K562 (cell line): ENCODE measurements around the gene SERPINE1. TPM values are rescaled to one million over a fixed set of nuclear protein-coding genes. Genes with fewer than 3 reads are reported as not detected.

Experiments
- CREB1 ChIP-seq, 2 experiments: sonication (generic) in 1 of 2; formaldehyde crosslinking in 1 of 2; IDR thresholded peaks; 2 replicates each; pipeline versions ENCODE4 v1.6.1 to v1.8.0; 2012 to 2022; ENCODE audit warnings: inconsistent platforms in 1 of 2, mild to moderate bottlenecking in 1 of 2, missing genetic modification reagents in 1 of 2, moderate library complexity in 1 of 2
- CTBP1 ChIP-seq: fragments of 450-650 bp; IDR thresholded peaks from 2 replicates; pipeline ENCODE4 v1.6.1; 2016; ENCODE audit warnings: borderline replicate concordance
- EWSR1 ChIP-seq: fragments of 450-650 bp; IDR thresholded peaks from 2 replicates; pipeline ENCODE4 v1.6.1; 2018; ENCODE audit warnings: borderline replicate concordance, mild to moderate bottlenecking, low read depth, moderate library complexity; ENCODE audit not compliant: partially characterized antibody
- FOXK1 ChIP-seq: sonication (generic); formaldehyde crosslinking; IDR thresholded peaks from 2 replicates; pipeline ENCODE4 v1.8.0; 2022; ENCODE audit warnings: missing genetic modification reagents, mild to moderate bottlenecking, borderline replicate concordance
- FOXP1 ChIP-seq: sonication (generic); formaldehyde crosslinking; IDR thresholded peaks from 2 replicates; pipeline ENCODE4 v1.8.0; 2022; ENCODE audit warnings: mild to moderate bottlenecking, missing genetic modification reagents
- HDAC3 ChIP-seq: fragments of 450-650 bp; IDR thresholded peaks from 2 replicates; pipeline ENCODE4 v1.6.1; 2018; ENCODE audit warnings: borderline replicate concordance, mild to moderate bottlenecking, moderate library complexity; ENCODE audit not compliant: partially characterized antibody
- HIVEP1 ChIP-seq: fragments of 250-450 bp; sonication (Bioruptor Pico); IDR thresholded peaks from 2 replicates; pipeline ENCODE4 v1.4.0; 2020; ENCODE audit warnings: mild to moderate bottlenecking
- HSF4 ChIP-seq: fragments of 250-450 bp; sonication (Bioruptor Pico); IDR thresholded peaks from 2 replicates; pipeline ENCODE4 v2.1.2; 2022; ENCODE audit warnings: mild to moderate bottlenecking, moderate library complexity, borderline replicate concordance
- RBM15 ChIP-seq: fragments of 200-400 bp; formaldehyde crosslinking; IDR thresholded peaks from 2 replicates; pipeline ENCODE4 v1.6.1; 2018; ENCODE audit warnings: mild to moderate bottlenecking, low read length, moderate library complexity; ENCODE audit not compliant: insufficient read depth
- SRSF9 ChIP-seq: fragments of 200-400 bp; formaldehyde crosslinking; IDR thresholded peaks from 2 replicates; pipeline ENCODE4 v1.6.1; 2017; ENCODE audit warnings: low read depth, low read length, borderline replicate concordance
- SUPT5H ChIP-seq: fragments of 450-650 bp; IDR thresholded peaks from 2 replicates; pipeline ENCODE4 v1.6.1; 2016
- TAF7 ChIP-seq: fragments of 450-650 bp; IDR thresholded peaks from 2 replicates; pipeline ENCODE4 v1.6.1; 2016; ENCODE audit warnings: missing genetic modification characterization, missing compliant biosample characterization
- TARDBP ChIP-seq: fragments of 450-650 bp; IDR thresholded peaks from 2 replicates; pipeline ENCODE4 v1.6.1; 2016
- TBP ChIP-seq: optimal IDR thresholded peaks from 2 replicates; pipeline ENCODE3; 2011; ENCODE audit warnings: low read depth, low read length, improper control_type of control experiment
- U2AF1 ChIP-seq: fragments of 200-400 bp; formaldehyde crosslinking; optimal IDR thresholded peaks from 2 replicates; pipeline ENCODE3; 2017; ENCODE audit warnings: mild to moderate bottlenecking, low read depth, low read length, moderate library complexity
- ZC3H8 ChIP-seq: fragments of 450-650 bp; IDR thresholded peaks from 2 replicates; pipeline ENCODE4 v1.6.1; 2017
- ZNF217 ChIP-seq: sonication (generic); formaldehyde crosslinking; IDR thresholded peaks from 2 replicates; pipeline ENCODE4 v1.8.0; 2022; ENCODE audit warnings: mild to moderate bottlenecking, missing genetic modification reagents
- ZNF311 ChIP-seq: fragments of 250-450 bp; sonication (Bioruptor Pico); IDR thresholded peaks from 2 replicates; pipeline ENCODE4 v1.4.0; 2020; ENCODE audit warnings: mild to moderate bottlenecking, moderate library complexity
- ZNF444 ChIP-seq: fragments of 250-450 bp; sonication (Bioruptor Pico); IDR thresholded peaks from 2 replicates; pipeline ENCODE4 v1.4.0; 2020; ENCODE audit warnings: mild to moderate bottlenecking, moderate library complexity
- ZNF696 ChIP-seq: fragments of 250-450 bp; sonication (Bioruptor Pico); conservative IDR thresholded peaks from 2 replicates; pipeline ENCODE4 v1.4.0; 2020; ENCODE audit warnings: mild to moderate bottlenecking, moderate library complexity
- polyA plus RNA-seq, 8 experiments: library from polyadenylated mRNA; depleted of rRNA in 4 of 8; stranded (reverse) in 5 of 8; unstranded in 3 of 8; fragments of >200 nt; fragmentation: Nextera tagmentation in 2 of 8; fragmentation: Illumina TruSeq in 1 of 8; extraction: Ambion mirVana in 2 of 8; extraction: Trizol in 1 of 8; gene quantifications; 2 replicates each; pipeline versions ENCODE4 v1.2.1 to v1.2.3, GENCODE V29; 2011 to 2014; ENCODE audit warnings: inconsistent platforms in 1 of 8, missing spikeins in 1 of 8
- total RNA-seq, 7 experiments: library from RNA; depleted of rRNA in 6 of 7; stranded (reverse); fragments of >200 nt in 6 of 7; fragmentation: Illumina TruSeq in 2 of 7; extraction: Trizol in 2 of 7; gene quantifications; 2 replicates each; pipeline versions ENCODE4 v1.2.1 to v1.2.3, GENCODE V29; 2011 to 2021; ENCODE audit warnings: low replicate concordance in 1 of 7
- TF ChIP-seq, protein P1 (sequence below): sonication (generic); formaldehyde crosslinking; IDR thresholded peaks from 2 replicates; pipeline ENCODE4 v1.8.0; 2022; ENCODE audit warnings: missing genetic modification reagents, mild to moderate bottlenecking, borderline replicate concordance
- TF ChIP-seq, protein P2 (sequence below): fragments of 450-650 bp; IDR thresholded peaks from 2 replicates; pipeline ENCODE4 v1.6.1; 2016; ENCODE audit warnings: antibody characterized with exemption
- TF ChIP-seq, protein P3 (sequence below): fragments of 250-450 bp; sonication (Bioruptor Pico); IDR thresholded peaks from 2 replicates; pipeline ENCODE4 v1.5.0; 2021
- TF ChIP-seq, protein P4 (sequence below), 2 experiments: fragments of 450-650 bp in 1 of 2; sonication (generic) in 1 of 2; formaldehyde crosslinking; conservative IDR thresholded peaks; 2 replicates each; pipeline versions ENCODE4 v1.4.0 to v1.8.1; 2020 to 2022; ENCODE audit warnings: mild to moderate bottlenecking in 1 of 2, missing genetic modification reagents in 1 of 2

The SERPINE1 gene
- total and polyA plus RNA-seq, 9 of the 15 experiments (the other 6 are each of a cell fraction or from before 2014, with no cell fraction given), result 0.22 to 4.8 (median 0.91) TPM

DNA sequence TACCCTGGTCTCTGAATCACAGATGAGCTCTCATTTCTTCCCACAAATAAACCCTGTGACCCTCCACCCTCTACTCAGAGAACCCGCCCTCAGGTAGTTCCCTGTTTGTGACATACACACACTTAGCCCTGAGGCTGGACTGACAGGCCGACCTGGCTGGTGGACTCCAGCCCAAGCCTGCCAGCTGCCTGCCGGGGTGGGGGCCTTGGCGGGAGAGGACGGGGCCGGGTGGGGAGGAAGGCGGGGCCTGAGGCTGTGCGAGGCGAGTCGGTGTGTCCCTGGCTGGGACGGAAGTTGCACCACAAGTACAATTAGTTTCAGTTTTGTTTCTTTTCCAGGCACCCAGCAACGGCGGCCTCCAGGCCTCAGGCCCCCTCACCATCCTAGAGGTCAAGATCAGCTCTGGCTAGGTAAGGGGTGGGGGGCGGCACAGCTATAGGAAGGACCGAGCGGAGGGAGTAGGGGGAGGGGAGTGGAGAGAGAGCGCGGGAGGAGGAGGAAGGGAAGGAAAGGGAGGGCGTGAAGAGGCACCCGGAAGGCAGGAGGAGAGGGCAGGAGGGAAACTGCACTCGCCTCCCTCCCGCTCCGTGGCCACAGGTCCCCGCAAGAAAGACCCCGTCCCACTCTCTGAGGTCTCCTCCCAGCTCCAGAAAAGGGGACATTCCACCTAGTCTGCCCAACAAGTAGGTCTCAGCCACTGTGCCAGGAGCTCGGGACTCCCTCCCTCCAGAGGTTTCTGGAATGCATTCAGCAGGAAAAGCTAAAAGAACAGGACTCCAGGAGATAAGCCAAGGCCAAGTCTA lies 41.5 kb upstream of the SERPINE1 start, which contains the start of gene TRIM56 (continued):
- TF ChIP-seq U2AF1, result no peak
- TF ChIP-seq ZNF444 (CRISPR knock-in tag), result no peak
- no peak for TF ChIP-seq SRSF9
- no peak for TF ChIP-seq ZNF217
- TF ChIP-seq TBP, result peak; percentile 57
- no peak; the same call in 1 of the 2 replicates for TF ChIP-seq ZC3H8
- no peak for TF ChIP-seq ZNF696 (CRISPR knock-in tag)
- TF ChIP-seq SUPT5H, result peak; percentile 92
- no peak for TF ChIP-seq TARDBP
- TF ChIP-seq RBM15, result no peak
- TF ChIP-seq ZNF311 (CRISPR knock-in tag), result no peak
- no peak for TF ChIP-seq HDAC3
- no peak for TF ChIP-seq EWSR1
- TF ChIP-seq HIVEP1 (CRISPR knock-in tag), result no peak
- TF ChIP-seq CREB1 (IDR thresholded peaks at IDR 0.05), result no peak
- 0 out of 2 replicates have a peak, but pooled peaks have one; percentile 5 for TF ChIP-seq CREB1 (CRISPR knock-in tag; IDR thresholded peaks at IDR 0.05)
- TF ChIP-seq, protein P1, sequence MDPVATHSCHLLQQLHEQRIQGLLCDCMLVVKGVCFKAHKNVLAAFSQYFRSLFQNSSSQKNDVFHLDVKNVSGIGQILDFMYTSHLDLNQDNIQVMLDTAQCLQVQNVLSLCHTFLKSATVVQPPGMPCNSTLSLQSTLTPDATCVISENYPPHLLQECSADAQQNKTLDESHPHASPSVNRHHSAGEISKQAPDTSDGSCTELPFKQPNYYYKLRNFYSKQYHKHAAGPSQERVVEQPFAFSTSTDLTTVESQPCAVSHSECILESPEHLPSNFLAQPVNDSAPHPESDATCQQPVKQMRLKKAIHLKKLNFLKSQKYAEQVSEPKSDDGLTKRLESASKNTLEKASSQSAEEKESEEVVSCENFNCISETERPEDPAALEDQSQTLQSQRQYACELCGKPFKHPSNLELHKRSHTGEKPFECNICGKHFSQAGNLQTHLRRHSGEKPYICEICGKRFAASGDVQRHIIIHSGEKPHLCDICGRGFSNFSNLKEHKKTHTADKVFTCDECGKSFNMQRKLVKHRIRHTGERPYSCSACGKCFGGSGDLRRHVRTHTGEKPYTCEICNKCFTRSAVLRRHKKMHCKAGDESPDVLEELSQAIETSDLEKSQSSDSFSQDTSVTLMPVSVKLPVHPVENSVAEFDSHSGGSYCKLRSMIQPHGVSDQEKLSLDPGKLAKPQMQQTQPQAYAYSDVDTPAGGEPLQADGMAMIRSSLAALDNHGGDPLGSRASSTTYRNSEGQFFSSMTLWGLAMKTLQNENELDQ, result no peak
- TF ChIP-seq, protein P2, sequence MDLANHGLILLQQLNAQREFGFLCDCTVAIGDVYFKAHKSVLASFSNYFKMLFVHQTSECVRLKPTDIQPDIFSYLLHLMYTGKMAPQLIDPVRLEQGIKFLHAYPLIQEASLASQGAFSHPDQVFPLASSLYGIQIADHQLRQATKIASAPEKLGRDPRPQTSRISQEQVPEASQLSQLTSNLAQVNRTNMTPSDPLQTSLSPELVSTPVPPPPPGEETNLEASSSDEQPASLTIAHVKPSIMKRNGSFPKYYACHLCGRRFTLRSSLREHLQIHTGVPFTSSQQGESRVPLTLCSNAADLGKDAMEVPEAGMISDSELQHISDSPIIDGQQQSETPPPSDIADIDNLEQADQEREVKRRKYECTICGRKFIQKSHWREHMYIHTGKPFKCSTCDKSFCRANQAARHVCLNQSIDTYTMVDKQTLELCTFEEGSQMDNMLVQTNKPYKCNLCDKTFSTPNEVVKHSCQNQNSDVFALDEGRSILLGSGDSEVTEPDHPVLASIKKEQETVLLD, result 0 out of 2 replicates have a peak, but pooled peaks have one; percentile 13
- peak; percentile 91 for TF ChIP-seq TAF7 (tag)
- no peak for TF ChIP-seq CTBP1
- TF ChIP-seq, protein P3, sequence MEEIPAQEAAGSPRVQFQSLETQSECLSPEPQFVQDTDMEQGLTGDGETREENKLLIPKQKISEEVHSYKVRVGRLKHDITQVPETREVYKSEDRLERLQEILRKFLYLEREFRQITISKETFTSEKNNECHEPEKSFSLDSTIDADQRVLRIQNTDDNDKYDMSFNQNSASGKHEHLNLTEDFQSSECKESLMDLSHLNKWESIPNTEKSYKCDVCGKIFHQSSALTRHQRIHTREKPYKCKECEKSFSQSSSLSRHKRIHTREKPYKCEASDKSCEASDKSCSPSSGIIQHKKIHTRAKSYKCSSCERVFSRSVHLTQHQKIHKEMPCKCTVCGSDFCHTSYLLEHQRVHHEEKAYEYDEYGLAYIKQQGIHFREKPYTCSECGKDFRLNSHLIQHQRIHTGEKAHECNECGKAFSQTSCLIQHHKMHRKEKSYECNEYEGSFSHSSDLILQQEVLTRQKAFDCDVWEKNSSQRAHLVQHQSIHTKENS, result no peak
- TF ChIP-seq FOXK1 (CRISPR knock-in tag), result no peak
- TF ChIP-seq HSF4 (CRISPR knock-in tag), result no peak
- TF ChIP-seq, protein P4, sequence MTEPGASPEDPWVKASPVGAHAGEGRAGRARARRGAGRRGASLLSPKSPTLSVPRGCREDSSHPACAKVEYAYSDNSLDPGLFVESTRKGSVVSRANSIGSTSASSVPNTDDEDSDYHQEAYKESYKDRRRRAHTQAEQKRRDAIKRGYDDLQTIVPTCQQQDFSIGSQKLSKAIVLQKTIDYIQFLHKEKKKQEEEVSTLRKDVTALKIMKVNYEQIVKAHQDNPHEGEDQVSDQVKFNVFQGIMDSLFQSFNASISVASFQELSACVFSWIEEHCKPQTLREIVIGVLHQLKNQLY (CRISPR knock-in tag; conservative IDR thresholded peaks at IDR 0.05), result no peak
- no peak for TF ChIP-seq FOXP1
